ENCODE data around the gene PET117. TPM values are rescaled to one million over a fixed set of nuclear protein-coding genes. Genes with fewer than 3 reads are reported as not detected.
"Not testable (repeated sequence)": the region's sequence is repeated elsewhere in the genome, so short reads cannot be mapped to it uniquely, and the experiment has no call there.

PET117 gene
- total and polyA plus RNA-seq, 4 donors: 3.5 to 10.2 (median 8.7) TPM

DNA sequence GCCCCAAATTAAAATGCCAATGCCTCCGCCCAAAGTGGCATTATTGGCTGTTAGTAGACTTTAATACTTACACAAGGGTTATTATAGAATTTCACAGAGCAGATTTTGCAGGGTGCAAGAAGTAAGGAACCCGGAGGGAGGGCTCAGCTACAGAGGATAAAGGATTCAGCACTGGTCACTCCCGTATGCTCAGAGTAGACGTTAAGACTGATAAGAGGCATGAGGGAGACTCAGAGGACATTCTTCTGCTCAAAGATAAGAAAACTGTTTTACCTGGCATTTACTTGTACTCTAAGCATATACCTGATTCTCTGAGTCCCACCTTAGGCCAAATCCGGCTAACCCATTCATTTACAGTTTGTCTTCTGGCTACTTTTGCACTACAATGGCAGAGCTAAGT is 43.5 kb upstream of the PET117 start:
- TF ChIP-seq, protein P1, sequence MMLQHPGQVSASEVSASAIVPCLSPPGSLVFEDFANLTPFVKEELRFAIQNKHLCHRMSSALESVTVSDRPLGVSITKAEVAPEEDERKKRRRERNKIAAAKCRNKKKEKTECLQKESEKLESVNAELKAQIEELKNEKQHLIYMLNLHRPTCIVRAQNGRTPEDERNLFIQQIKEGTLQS (IDR thresholded peaks at IDR 0.05): no peak
- TF ChIP-seq RAD21 (IDR thresholded peaks at IDR 0.05) (no peak), GABPA (IDR thresholded peaks at IDR 0.05 in 1 of 2, conservative IDR thresholded peaks at IDR 0.05 in 1 of 2) (no peak), TAF1 (conservative IDR thresholded peaks at IDR 0.05) (no peak), EGR1 (IDR thresholded peaks at IDR 0.05; ENCODE audit: low read depth in 2 of 2) (no peak), YY1 (IDR thresholded peaks at IDR 0.05) (no peak), JUND (IDR thresholded peaks at IDR 0.05) (no peak)
- TF ChIP-seq, protein P2, sequence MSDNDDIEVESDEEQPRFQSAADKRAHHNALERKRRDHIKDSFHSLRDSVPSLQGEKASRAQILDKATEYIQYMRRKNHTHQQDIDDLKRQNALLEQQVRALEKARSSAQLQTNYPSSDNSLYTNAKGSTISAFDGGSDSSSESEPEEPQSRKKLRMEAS (IDR thresholded peaks at IDR 0.05): no peak
- TF ChIP-seq, protein P3, sequence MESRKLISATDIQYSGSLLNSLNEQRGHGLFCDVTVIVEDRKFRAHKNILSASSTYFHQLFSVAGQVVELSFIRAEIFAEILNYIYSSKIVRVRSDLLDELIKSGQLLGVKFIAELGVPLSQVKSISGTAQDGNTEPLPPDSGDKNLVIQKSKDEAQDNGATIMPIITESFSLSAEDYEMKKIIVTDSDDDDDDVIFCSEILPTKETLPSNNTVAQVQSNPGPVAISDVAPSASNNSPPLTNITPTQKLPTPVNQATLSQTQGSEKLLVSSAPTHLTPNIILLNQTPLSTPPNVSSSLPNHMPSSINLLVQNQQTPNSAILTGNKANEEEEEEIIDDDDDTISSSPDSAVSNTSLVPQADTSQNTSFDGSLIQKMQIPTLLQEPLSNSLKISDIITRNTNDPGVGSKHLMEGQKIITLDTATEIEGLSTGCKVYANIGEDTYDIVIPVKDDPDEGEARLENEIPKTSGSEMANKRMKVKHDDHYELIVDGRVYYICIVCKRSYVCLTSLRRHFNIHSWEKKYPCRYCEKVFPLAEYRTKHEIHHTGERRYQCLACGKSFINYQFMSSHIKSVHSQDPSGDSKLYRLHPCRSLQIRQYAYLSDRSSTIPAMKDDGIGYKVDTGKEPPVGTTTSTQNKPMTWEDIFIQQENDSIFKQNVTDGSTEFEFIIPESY (IDR thresholded peaks at IDR 0.05): no peak
- TF ChIP-seq, protein P4, sequence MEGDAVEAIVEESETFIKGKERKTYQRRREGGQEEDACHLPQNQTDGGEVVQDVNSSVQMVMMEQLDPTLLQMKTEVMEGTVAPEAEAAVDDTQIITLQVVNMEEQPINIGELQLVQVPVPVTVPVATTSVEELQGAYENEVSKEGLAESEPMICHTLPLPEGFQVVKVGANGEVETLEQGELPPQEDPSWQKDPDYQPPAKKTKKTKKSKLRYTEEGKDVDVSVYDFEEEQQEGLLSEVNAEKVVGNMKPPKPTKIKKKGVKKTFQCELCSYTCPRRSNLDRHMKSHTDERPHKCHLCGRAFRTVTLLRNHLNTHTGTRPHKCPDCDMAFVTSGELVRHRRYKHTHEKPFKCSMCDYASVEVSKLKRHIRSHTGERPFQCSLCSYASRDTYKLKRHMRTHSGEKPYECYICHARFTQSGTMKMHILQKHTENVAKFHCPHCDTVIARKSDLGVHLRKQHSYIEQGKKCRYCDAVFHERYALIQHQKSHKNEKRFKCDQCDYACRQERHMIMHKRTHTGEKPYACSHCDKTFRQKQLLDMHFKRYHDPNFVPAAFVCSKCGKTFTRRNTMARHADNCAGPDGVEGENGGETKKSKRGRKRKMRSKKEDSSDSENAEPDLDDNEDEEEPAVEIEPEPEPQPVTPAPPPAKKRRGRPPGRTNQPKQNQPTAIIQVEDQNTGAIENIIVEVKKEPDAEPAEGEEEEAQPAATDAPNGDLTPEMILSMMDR (IDR thresholded peaks at IDR 0.05; ENCODE audit: low read depth, low read length, missing input control): no peak
- TF ChIP-seq, protein P5, sequence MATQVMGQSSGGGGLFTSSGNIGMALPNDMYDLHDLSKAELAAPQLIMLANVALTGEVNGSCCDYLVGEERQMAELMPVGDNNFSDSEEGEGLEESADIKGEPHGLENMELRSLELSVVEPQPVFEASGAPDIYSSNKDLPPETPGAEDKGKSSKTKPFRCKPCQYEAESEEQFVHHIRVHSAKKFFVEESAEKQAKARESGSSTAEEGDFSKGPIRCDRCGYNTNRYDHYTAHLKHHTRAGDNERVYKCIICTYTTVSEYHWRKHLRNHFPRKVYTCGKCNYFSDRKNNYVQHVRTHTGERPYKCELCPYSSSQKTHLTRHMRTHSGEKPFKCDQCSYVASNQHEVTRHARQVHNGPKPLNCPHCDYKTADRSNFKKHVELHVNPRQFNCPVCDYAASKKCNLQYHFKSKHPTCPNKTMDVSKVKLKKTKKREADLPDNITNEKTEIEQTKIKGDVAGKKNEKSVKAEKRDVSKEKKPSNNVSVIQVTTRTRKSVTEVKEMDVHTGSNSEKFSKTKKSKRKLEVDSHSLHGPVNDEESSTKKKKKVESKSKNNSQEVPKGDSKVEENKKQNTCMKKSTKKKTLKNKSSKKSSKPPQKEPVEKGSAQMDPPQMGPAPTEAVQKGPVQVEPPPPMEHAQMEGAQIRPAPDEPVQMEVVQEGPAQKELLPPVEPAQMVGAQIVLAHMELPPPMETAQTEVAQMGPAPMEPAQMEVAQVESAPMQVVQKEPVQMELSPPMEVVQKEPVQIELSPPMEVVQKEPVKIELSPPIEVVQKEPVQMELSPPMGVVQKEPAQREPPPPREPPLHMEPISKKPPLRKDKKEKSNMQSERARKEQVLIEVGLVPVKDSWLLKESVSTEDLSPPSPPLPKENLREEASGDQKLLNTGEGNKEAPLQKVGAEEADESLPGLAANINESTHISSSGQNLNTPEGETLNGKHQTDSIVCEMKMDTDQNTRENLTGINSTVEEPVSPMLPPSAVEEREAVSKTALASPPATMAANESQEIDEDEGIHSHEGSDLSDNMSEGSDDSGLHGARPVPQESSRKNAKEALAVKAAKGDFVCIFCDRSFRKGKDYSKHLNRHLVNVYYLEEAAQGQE (IDR thresholded peaks at IDR 0.05): no peak
- Histone ChIP-seq H3K27ac (ENCODE audit: low read depth in 1 of 2, low read length in 2 of 2) (no peak overlapping the region), H3K27me3 (ENCODE audit: control insufficient read depth in 4 of 4, insufficient read depth in 4 of 4, low read length in 3 of 4) (peaks cover 0 to 3% (median 0%) of the 10 kb centered on the region in 4 donors), H3K4me1 (ENCODE audit: control insufficient read depth in 4 of 4, insufficient read depth in 4 of 4, low read length in 3 of 4) (no peaks in the 10 kb centered on the region), H3K9ac (ENCODE audit: low read depth in 1 of 2, low read length in 2 of 2) (no peak overlapping the region), H3K4me3 (ENCODE audit: low read depth in 1 of 3, low read length in 3 of 3) (no peak overlapping the region), H3K9me3 (ENCODE audit: control insufficient read depth in 4 of 4, low read length in 3 of 4) (no peaks in the 10 kb centered on the region), H3K36me3 (ENCODE audit: control insufficient read depth in 4 of 4, insufficient read depth in 3 of 4, low read depth in 1 of 4, low read length in 3 of 4) (no peaks in the 10 kb centered on the region)
- WGBS: 62% methylated on average over 5 of the region's 5 CpGs
- no peak for DNase-seq (ENCODE audit: low spot score)

DNA sequence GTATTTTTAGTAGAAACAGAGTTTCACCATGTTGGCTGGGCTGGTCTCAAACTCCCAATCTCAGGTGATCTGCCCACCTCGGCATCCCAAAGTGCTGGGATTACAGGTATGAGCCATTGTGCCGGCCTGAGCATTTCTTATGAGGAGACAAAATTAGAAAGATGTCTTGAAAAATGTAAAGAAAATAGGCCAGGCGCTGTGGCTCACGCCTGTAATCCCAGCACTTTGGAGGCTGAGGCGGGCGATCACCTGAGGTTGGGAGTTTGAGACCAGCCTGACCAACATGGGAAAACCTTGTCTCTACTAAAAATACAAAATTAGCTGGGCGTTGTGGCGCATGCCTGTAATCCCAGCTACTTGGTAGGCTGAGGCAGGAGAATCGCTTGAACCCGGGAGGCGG is 37.1 kb upstream of the PET117 start:
- H3K27ac ChIP-seq (ENCODE audit: low read depth in 1 of 2, low read length in 2 of 2); H3K4me1 ChIP-seq (ENCODE audit: control insufficient read depth in 4 of 4, insufficient read depth in 4 of 4, low read length in 3 of 4); H3K4me3 ChIP-seq (ENCODE audit: low read depth in 1 of 3, low read length in 3 of 3); H3K27me3 ChIP-seq (ENCODE audit: control insufficient read depth in 4 of 4, insufficient read depth in 4 of 4, low read length in 3 of 4); H3K9ac ChIP-seq (ENCODE audit: low read depth in 1 of 2, low read length in 2 of 2); H3K36me3 ChIP-seq (ENCODE audit: control insufficient read depth in 4 of 4, insufficient read depth in 3 of 4, low read depth in 1 of 4, low read length in 3 of 4); H3K9me3 ChIP-seq (ENCODE audit: control insufficient read depth in 4 of 4, low read length in 3 of 4); DNase-seq (ENCODE audit: low spot score): not testable (repeated sequence)
- WGBS: 93% methylated on average over 11 of the region's 11 CpGs

Measured in liver (tissue), 9 donors.